CD4-positive, alpha-beta T cell treated with Interleukin-4 for 4 hours (primary cell): ENCODE measurements around the gene KCNC3.

ENCODE experiments used
- DNase-seq: peaks from one replicate; pipeline ENCODE4 v3.0.0-alpha.2; 2020

The KCNC3 gene

GRCh38 chr19:50309396-50310125 lies 19.6 kb downstream of the KCNC3 start:
- no peak for DNase-seq

- no peak for DNase-seq
These were observed 20.2 kb downstream of the KCNC3 start for GRCh38 chr19:50308991-50309390.

- no peak for DNase-seq
These were observed 25.6 kb downstream of the KCNC3 start for GRCh38 chr19:50303558-50303957.

GRCh38 chr19:50301607-50301971 lies 27.6 kb downstream of the KCNC3 start:
- no peak for DNase-seq

- DNase-seq = no peak
These were observed 28.2 kb downstream of the KCNC3 start for GRCh38 chr19:50300814-50301606.

GRCh38 chr19:50300051-50300450 lies 29.1 kb downstream of the KCNC3 start:
- no peak for DNase-seq

GRCh38 chr19:50293263-50294004 lies 35.7 kb downstream of the KCNC3 start:
- no peak for DNase-seq

- no peak for DNase-seq
These were observed 36.9 kb downstream of the KCNC3 start for GRCh38 chr19:50292216-50292827.

GRCh38 chr19:50290775-50291174 lies 38.4 kb downstream of the KCNC3 start:
- DNase-seq = no peak

GRCh38 chr19:50290011-50290410 lies 39.2 kb downstream of the KCNC3 start:
- DNase-seq = no peak

GRCh38 chr19:50288954-50289353 lies 40.2 kb downstream of the KCNC3 start:
- DNase-seq = no peak

- no peak for DNase-seq
These were observed 41.8 kb downstream of the KCNC3 start for GRCh38 chr19:50287331-50287730.

GRCh38 chr19:50286443-50286842 lies 42.7 kb downstream of the KCNC3 start:
- no peak for DNase-seq

GRCh38 chr19:50285833-50286232 lies 43.3 kb downstream of the KCNC3 start:
- DNase-seq = no peak

GRCh38 chr19:50281491-50281890 lies 47.7 kb downstream of the KCNC3 start:
- no peak for DNase-seq

GRCh38 chr19:50280983-50281382 lies 48.2 kb downstream of the KCNC3 start:
- DNase-seq = no peak

- no peak for DNase-seq
These were observed 49.1 kb downstream of the KCNC3 start for GRCh38 chr19:50280074-50280473.

GRCh38 chr19:50277966-50278580 lies 51.1 kb downstream of the KCNC3 start:
- DNase-seq = no peak

- DNase-seq = no peak
These were observed 52.7 kb downstream of the KCNC3 start for GRCh38 chr19:50276370-50277063.

- no peak for DNase-seq
These were observed 53.4 kb downstream of the KCNC3 start for GRCh38 chr19:50275577-50276368.

GRCh38 chr19:50273821-50274220 lies 55.4 kb downstream of the KCNC3 start:
- DNase-seq = no peak
